Measurements from ENCODE around the gene NIPSNAP3A. TPM values are rescaled to one million over a fixed set of nuclear protein-coding genes. Genes with fewer than 3 reads are reported as not detected.

NIPSNAP3A gene
- polyA plus RNA-seq, 5 donors: 42.7 to 64.9 (median 49.4) TPM

DNA sequence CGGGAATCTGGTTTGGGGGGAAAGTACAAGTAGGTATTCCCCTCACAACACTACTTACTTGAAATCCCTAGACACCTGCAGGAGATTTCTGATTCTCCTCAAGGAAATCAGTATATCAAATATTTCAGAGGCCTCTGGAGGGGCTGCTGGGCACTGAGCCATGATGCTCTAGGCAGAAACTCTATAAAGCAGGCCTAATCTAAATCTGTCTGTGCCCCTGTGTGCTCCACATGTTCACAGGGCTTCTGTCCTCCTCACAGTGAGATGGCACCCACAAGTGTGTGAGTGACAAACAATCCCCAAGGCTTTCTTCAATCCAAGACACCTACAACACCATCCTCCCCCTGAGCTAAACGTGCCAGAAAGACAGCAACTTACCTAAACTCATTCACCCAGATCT is 55.4 kb downstream of the NIPSNAP3A start:
- no peak for DNase-seq

DNA sequence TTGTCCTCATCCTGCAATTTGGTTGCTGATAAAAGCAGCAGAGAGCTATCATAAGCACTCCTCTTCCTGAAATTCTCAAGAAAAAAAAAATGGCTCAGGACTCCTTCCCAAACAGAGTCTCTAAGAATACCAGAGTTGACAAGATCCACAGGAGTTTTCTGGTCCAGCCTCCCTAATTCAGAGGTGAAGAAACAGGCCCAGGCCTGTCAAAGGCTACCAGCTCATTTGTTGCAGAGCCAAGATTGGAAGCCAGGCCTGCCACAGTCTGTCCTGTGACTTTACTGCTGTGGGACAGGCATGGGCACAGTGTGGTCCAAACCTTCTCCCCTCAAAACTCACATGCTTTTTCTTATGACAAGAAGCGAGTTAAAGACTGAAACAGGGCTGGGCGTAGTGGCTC is 58.0 kb downstream of the NIPSNAP3A start:
- DNase-seq: no peak

DNA sequence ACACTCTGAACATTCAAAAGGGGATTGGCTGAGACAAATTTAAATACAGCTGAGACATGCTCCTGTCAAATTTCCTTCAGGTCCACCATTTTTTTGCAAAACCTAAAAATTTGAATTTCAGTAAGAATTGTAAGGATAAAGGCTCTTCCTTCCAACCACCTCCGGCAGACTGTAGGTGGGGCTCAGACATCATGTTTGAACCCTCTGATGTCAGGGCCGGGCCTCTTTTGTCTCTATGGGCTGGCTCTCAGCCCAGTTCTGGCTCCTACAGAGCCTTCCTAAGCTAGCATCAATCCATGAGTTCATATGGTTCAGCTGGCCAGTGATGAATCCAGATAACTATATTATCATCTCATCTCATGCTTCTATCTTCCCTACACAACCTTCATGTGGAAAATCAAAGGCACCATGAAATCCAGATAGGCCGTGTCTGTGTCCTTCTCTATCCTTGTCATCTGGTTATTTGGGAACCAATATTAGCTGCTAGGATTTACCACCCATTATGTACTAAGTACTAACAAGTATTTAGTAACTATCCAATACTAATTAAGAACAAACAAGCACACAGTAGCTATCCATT is 60.6 kb downstream of the NIPSNAP3A start:
- peak in 1 of 2 donors; percentile 9 for DNase-seq

Other genes starting within 250 kb of the NIPSNAP3A start
- gene OR13F1, start 243.4 kb upstream of the NIPSNAP3A start, polyA plus RNA-seq (ENCODE audit: insufficient read depth in 1 of 5, insufficient read length in 5 of 5, low replicate concordance in 1 of 5): not detected
- not detected for gene OR13C4, start 220.5 kb upstream of the NIPSNAP3A start, polyA plus RNA-seq (ENCODE audit: insufficient read depth in 1 of 5, insufficient read length in 5 of 5, low replicate concordance in 1 of 5)
- not detected for gene OR13C3, start 210.8 kb upstream of the NIPSNAP3A start, polyA plus RNA-seq (ENCODE audit: insufficient read depth in 1 of 5, insufficient read length in 5 of 5, low replicate concordance in 1 of 5)
- not detected for gene OR13C8, start 178.5 kb upstream of the NIPSNAP3A start, polyA plus RNA-seq (ENCODE audit: insufficient read depth in 1 of 5, insufficient read length in 5 of 5, low replicate concordance in 1 of 5)
- under 1 TPM in 1 of 5 donors, not detected in 4; 0.19 TPM for gene OR13C5, start 148.3 kb upstream of the NIPSNAP3A start, polyA plus RNA-seq (ENCODE audit: insufficient read depth in 1 of 5, insufficient read length in 5 of 5, low replicate concordance in 1 of 5)
- gene OR13C2, start 142.1 kb upstream of the NIPSNAP3A start, polyA plus RNA-seq (ENCODE audit: insufficient read depth in 1 of 5, insufficient read length in 5 of 5, low replicate concordance in 1 of 5): under 1 TPM in 1 of 5 donors, not detected in 4; 0.27 TPM
- gene OR13C9, start 129.5 kb upstream of the NIPSNAP3A start, polyA plus RNA-seq (ENCODE audit: insufficient read depth in 1 of 5, insufficient read length in 5 of 5, low replicate concordance in 1 of 5): not detected
- gene OR13D1, start 53.2 kb upstream of the NIPSNAP3A start, polyA plus RNA-seq (ENCODE audit: insufficient read depth in 1 of 5, insufficient read length in 5 of 5, low replicate concordance in 1 of 5): not detected
- 10 to 100 TPM; 10.4 to 17.0 (median 13.3) TPM for gene NIPSNAP3B, start 16.4 kb downstream of the NIPSNAP3A start, polyA plus RNA-seq (ENCODE audit: insufficient read depth in 1 of 5, insufficient read length in 5 of 5, low replicate concordance in 1 of 5)
- gene ABCA1, start 180.5 kb downstream of the NIPSNAP3A start, polyA plus RNA-seq (ENCODE audit: insufficient read depth in 1 of 5, insufficient read length in 5 of 5, low replicate concordance in 1 of 5): 10 to 100 TPM in 4 of 5 donors, 1 to 10 TPM in 1; 8.6 to 19.4 (median 17.2) TPM

All from right lung (tissue), 5 donors.